ENCODE results near the gene RETREG1.

RETREG1 gene

GRCh38 chr5:16579142-16579847 lies 37.5 kb downstream of the RETREG1 start:
- DNase-seq = peak; percentile 33

GRCh38 chr5:16578474-16578883 lies 38.3 kb downstream of the RETREG1 start:
- peak; percentile 73 for DNase-seq

- DNase-seq = no peak
These were observed 39.1 kb downstream of the RETREG1 start for GRCh38 chr5:16577677-16578076.

GRCh38 chr5:16574789-16575721 lies 41.7 kb downstream of the RETREG1 start:
- no peak for DNase-seq

GRCh38 chr5:16573401-16573800 lies 43.4 kb downstream of the RETREG1 start:
- DNase-seq = no peak

- no peak for DNase-seq
These were observed 44.3 kb downstream of the RETREG1 start for GRCh38 chr5:16572289-16573015.

GRCh38 chr5:16571016-16571415 lies 45.8 kb downstream of the RETREG1 start:
- DNase-seq = no peak

- DNase-seq = no peak
These were observed 46.5 kb downstream of the RETREG1 start for GRCh38 chr5:16570121-16570815.

- DNase-seq = peak; percentile 79
These were observed 47.8 kb downstream of the RETREG1 start for GRCh38 chr5:16568875-16569580.

- DNase-seq = no peak
These were observed 49.4 kb downstream of the RETREG1 start for GRCh38 chr5:16567365-16567764.

- no peak for DNase-seq
These were observed 51.7 kb downstream of the RETREG1 start for GRCh38 chr5:16565118-16565517.

GRCh38 chr5:16564248-16564867 lies 52.4 kb downstream of the RETREG1 start:
- DNase-seq = no peak

- DNase-seq = no peak
These were observed 53.1 kb downstream of the RETREG1 start for GRCh38 chr5:16563686-16564085.

- no peak for DNase-seq
These were observed 55.1 kb downstream of the RETREG1 start for GRCh38 chr5:16561660-16562059.

- peak; percentile 55 for DNase-seq
These were observed 57.1 kb downstream of the RETREG1 start for GRCh38 chr5:16559702-16560101.

GRCh38 chr5:16558984-16559629 lies 57.7 kb downstream of the RETREG1 start:
- no peak for DNase-seq

GRCh38 chr5:16557477-16557876 lies 59.3 kb downstream of the RETREG1 start:
- no peak for DNase-seq

- no peak for DNase-seq
These were observed 62.7 kb downstream of the RETREG1 start for GRCh38 chr5:16554110-16554509.

- peak; percentile 21 for DNase-seq
These were observed 64.0 kb downstream of the RETREG1 start for GRCh38 chr5:16552666-16553343.

- no peak for DNase-seq
These were observed 65.2 kb downstream of the RETREG1 start for GRCh38 chr5:16551628-16552027.

Measured in DMS153 (cell line).